ENCODE measurements around the gene ZBTB32. TPM values are rescaled to one million over a fixed set of nuclear protein-coding genes. Genes with fewer than 3 reads are reported as not detected.

ZBTB32 gene
- total RNA-seq, 1 donor from 2014 or later, result not detected

DNA sequence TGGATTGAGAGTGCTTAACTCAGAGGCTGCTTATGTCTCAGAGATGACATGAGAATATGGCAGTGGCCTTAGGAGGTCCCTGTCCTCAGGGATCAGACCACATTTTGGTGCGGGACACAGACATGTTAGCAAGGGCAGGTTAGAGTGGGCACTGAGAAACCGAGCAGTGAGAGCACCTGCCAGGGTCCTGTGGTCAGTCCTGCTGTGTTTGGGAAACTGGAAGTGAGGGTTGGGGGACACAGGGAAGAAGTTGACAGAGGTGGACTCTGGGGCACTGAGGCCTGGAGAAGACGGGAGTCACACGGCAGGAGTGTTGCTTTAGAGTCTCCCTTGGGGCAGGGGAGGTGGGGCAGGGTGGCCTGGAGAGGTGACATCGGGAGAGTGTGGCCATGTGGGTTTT, 30.5 kb downstream of the ZBTB32 start:
- TF ChIP-seq, protein P1, sequence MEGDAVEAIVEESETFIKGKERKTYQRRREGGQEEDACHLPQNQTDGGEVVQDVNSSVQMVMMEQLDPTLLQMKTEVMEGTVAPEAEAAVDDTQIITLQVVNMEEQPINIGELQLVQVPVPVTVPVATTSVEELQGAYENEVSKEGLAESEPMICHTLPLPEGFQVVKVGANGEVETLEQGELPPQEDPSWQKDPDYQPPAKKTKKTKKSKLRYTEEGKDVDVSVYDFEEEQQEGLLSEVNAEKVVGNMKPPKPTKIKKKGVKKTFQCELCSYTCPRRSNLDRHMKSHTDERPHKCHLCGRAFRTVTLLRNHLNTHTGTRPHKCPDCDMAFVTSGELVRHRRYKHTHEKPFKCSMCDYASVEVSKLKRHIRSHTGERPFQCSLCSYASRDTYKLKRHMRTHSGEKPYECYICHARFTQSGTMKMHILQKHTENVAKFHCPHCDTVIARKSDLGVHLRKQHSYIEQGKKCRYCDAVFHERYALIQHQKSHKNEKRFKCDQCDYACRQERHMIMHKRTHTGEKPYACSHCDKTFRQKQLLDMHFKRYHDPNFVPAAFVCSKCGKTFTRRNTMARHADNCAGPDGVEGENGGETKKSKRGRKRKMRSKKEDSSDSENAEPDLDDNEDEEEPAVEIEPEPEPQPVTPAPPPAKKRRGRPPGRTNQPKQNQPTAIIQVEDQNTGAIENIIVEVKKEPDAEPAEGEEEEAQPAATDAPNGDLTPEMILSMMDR (IDR thresholded peaks at IDR 0.05), result no peak
- Mint-ChIP-seq H3K4me3 (ENCODE audit: unreplicated experiment) (no peak overlapping the region), H3K4me1 (ENCODE audit: low read depth) (no peaks in the 10 kb centered on the region), H3K27ac (ENCODE audit: unreplicated experiment) (no peak overlapping the region), H3K36me3 (ENCODE audit: low read depth) (peaks cover 30% of the 10 kb centered on the region), H3K27me3 (ENCODE audit: low read depth) (no peaks in the 10 kb centered on the region), H3K9me3 (ENCODE audit: low read depth) (no peaks in the 10 kb centered on the region)
- DNase-seq (ENCODE audit: low spot score), result no peak

DNA sequence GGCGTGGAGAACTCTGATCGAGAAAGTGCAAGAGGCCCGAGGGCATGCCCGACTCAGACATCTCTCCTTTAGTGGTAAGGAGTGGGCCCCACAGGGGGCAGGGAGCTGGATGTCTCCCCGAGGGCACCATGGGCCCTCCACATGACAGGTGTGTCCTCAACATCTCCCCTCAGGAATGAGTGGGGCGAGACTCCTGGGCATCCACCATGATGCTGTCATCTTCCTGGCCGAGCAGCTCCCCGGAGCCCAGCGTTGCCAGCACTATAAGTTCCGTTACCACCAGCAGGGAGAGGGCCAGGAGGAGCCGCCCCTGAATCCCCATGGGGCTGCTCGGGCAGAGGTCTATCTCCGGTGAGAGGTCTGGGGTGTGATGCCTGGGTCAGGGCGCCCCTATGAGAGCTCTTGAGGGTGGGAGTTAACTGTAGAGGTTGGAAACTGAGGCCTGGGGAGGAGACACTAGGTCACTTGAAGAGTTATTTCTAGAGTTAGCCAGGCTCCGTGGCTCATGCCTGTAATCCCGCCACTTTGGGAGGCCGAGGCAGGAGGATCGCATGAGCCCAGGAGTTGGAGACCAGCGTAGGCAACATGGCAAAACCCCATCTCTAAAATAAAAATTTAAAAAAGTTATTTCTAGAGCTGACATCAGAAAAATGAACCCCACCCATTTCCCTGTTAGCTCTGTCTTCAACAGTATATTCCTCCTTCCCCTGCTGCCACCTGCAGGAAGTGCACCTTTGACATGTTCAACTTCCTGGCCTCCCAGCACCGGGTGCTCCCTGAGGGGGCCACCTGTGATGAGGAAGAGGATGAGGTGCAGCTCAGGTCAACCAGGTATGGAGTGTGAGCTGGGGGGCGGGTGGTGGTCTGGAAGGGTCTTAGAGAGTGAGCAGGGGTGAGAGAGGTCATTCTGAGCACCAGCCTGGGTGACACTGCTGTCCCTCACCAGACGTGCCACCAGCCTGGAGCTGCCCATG, 32.8 kb downstream of the ZBTB32 start:
- Mint-ChIP-seq H3K4me1 (ENCODE audit: low read depth) (peaks cover 7% of the 10 kb centered on the region), H3K27me3 (ENCODE audit: low read depth) (no peaks in the 10 kb centered on the region), H3K9me3 (ENCODE audit: low read depth) (no peaks in the 10 kb centered on the region), H3K27ac (ENCODE audit: unreplicated experiment) (peak overlapping the region; percentile 53), H3K4me3 (ENCODE audit: unreplicated experiment) (no peak overlapping the region), H3K36me3 (ENCODE audit: low read depth) (peaks cover 19% of the 10 kb centered on the region)
- no peak for DNase-seq (ENCODE audit: low spot score)
- TF ChIP-seq, protein P1 (IDR thresholded peaks at IDR 0.05), result peak; percentile 41

DNA sequence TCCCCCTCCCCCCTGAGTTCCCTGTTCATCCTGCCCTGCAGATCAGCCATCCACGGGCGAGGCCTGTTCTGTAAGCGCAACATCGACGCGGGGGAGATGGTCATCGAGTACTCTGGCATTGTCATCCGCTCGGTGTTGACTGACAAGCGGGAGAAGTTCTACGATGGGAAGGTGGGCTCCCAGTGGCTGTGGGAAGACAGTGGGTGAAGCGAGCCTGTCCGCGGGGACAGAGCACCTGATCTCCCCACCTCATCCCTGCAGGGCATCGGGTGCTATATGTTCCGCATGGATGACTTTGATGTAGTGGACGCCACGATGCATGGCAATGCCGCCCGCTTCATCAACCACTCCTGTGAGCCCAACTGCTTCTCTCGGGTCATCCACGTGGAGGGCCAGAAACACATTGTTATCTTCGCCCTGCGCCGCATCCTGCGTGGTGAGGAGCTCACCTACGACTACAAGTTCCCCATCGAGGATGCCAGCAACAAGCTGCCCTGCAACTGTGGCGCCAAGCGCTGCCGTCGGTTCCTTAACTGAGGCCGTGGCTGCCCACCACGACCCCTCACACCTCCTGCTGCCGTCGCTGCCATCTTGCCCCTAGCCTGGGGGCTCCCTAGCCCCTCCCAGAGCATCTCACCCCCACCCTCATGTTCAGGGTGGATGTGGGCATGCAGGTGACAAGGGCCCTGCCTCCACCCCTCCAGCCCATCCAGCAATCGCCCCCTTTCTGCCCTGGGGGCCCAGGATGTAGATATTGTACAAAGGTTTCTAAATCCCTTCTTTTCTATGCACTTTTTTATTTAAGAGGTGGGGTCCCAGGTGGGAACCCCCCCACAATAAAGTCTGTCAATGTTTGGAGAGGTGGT, 33.9 kb downstream of the ZBTB32 start:
- H3K4me3 Mint-ChIP-seq (ENCODE audit: unreplicated experiment), result no peak overlapping the region
- peaks cover 9% of the 10 kb centered on the region for H3K4me1 Mint-ChIP-seq (ENCODE audit: low read depth)
- H3K36me3 Mint-ChIP-seq (ENCODE audit: low read depth), result peaks cover 19% of the 10 kb centered on the region
- no peak overlapping the region for H3K27ac Mint-ChIP-seq (ENCODE audit: unreplicated experiment)
- no peaks in the 10 kb centered on the region for H3K27me3 Mint-ChIP-seq (ENCODE audit: low read depth)
- TF ChIP-seq, protein P1 (IDR thresholded peaks at IDR 0.05), result no peak
- DNase-seq (ENCODE audit: low spot score), result peak; percentile 82
- H3K9me3 Mint-ChIP-seq (ENCODE audit: low read depth), result no peaks in the 10 kb centered on the region

DNA sequence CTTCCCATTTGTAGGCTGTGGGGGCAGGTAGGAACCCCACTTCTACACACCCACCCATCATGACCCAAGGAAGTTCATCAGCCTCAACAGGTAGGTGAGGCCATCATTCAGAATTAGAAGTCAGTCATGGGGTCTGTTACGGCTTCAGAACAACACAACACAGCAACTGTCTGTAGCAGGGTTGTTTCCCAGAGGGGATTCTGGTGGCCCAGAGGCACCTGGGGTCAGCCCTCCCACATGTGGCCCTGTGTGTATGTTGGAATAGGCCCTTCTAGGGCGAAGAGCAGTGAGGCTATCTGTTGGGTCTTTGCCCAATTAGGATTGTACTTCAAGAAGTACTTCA, 34.5 kb downstream of the ZBTB32 start:
- Mint-ChIP-seq H3K9me3 (ENCODE audit: low read depth) (no peaks in the 10 kb centered on the region), H3K36me3 (ENCODE audit: low read depth) (peaks cover 19% of the 10 kb centered on the region), H3K4me3 (ENCODE audit: unreplicated experiment) (no peak overlapping the region), H3K4me1 (ENCODE audit: low read depth) (peaks cover 12% of the 10 kb centered on the region), H3K27me3 (ENCODE audit: low read depth) (no peaks in the 10 kb centered on the region), H3K27ac (ENCODE audit: unreplicated experiment) (no peak overlapping the region)
- TF ChIP-seq, protein P1 (IDR thresholded peaks at IDR 0.05), result no peak
- no peak for DNase-seq (ENCODE audit: low spot score)

Measured in chondrocyte (in vitro differentiated cells).